Activated CD8-positive, alpha-beta T cell treated with anti-CD3 and anti-CD28 coated beads for 36 hours (primary cell): ENCODE results near the gene MSANTD1. TPM values are rescaled to one million over a fixed set of nuclear protein-coding genes. Genes with fewer than 3 reads are reported as not detected.

Experiments
- ATAC-seq: fragments of 200-7000 bp; cut with Tn5 transposase; one replicate; pipeline ENCODE4 v1.10.0; 2021; ENCODE audit warnings: mild to moderate bottlenecking, moderate library complexity
- CTCF ChIA-PET: fragments of 350-600 bp; sonication (Branson Sonifier 250); formaldehyde crosslinking; loops from one replicate; lab custom pipeline; 2021; ENCODE audit warnings: antibody characterized with exemption; lab: Charles Lee
- POLR2A ChIA-PET: fragments of 350-600 bp; sonication (Branson Sonifier 250); formaldehyde crosslinking; loops from one replicate; lab custom pipeline; 2021; ENCODE audit warnings: antibody characterized with exemption; lab: Charles Lee
- DNase-seq: peaks from one replicate; pipeline ENCODE4 v3.0.0-alpha.2; 2020
- H3K27ac Mint-ChIP-seq: one replicate; pipeline ENCODE4 v1.8.0; 2021; ENCODE audit warnings: mild to moderate bottlenecking, mixed read lengths
- H3K27me3 Mint-ChIP-seq: one replicate; pipeline ENCODE4 v1.8.0; 2021; ENCODE audit warnings: mixed read lengths
- H3K36me3 Mint-ChIP-seq: one replicate; pipeline ENCODE4 v1.8.0; 2021; ENCODE audit warnings: low read depth, mixed read lengths
- H3K4me1 Mint-ChIP-seq: one replicate; pipeline ENCODE4 v1.8.0; 2021; ENCODE audit warnings: low read depth, mixed read lengths
- H3K4me3 Mint-ChIP-seq: one replicate; pipeline ENCODE4 v1.8.0; 2021; ENCODE audit warnings: mild to moderate bottlenecking, moderate library complexity, mixed read lengths
- H3K9me3 Mint-ChIP-seq: one replicate; pipeline ENCODE4 v1.8.0; 2021; ENCODE audit warnings: mixed read lengths
- intact Hi-C: fragments of 100-400 bp; cut with micrococcal nuclease; formaldehyde crosslinking; loops from one replicate; pipeline ENCODE4 v1.10.0; 2022
- total RNA-seq, 2 experiments: library from RNA; stranded (reverse); gene quantifications; one replicate each; pipeline ENCODE4 v1.2.3, GENCODE V29; 2021
- TF ChIP-seq, protein P1 (sequence below): fragments of 200-600 bp; IDR thresholded peaks from one replicate; pipeline ENCODE4 v1.8.0; 2022; ENCODE audit warnings: antibody characterized with exemption, mild to moderate bottlenecking

Gene MSANTD1
- total RNA-seq, 2 experiments from 2014 or later = 0.43 TPM

DNA sequence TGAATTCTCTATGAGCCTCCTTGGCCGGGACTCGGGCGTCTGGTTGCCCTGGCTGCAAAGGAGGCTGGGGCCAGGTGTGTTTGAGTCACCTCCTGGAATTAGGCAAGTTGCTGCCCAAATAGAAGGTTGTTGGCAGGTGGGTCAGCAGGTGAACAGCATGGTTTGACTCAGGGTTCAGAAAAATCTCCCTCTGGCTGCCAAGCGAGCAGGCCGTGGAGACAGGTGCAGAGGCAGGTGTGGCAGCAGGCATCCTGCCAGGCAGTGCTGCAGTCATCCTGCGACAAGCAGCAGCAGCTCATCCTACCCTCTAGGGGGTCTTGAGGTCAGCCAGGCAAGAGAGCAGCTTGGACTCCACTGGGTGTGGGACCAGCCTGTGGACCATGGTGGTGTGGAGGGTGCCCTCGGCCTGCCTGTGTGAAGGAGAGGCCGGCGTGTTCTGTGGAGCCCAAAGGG is 8.2 kb downstream of the MSANTD1 start:
- TF ChIP-seq, protein P1, sequence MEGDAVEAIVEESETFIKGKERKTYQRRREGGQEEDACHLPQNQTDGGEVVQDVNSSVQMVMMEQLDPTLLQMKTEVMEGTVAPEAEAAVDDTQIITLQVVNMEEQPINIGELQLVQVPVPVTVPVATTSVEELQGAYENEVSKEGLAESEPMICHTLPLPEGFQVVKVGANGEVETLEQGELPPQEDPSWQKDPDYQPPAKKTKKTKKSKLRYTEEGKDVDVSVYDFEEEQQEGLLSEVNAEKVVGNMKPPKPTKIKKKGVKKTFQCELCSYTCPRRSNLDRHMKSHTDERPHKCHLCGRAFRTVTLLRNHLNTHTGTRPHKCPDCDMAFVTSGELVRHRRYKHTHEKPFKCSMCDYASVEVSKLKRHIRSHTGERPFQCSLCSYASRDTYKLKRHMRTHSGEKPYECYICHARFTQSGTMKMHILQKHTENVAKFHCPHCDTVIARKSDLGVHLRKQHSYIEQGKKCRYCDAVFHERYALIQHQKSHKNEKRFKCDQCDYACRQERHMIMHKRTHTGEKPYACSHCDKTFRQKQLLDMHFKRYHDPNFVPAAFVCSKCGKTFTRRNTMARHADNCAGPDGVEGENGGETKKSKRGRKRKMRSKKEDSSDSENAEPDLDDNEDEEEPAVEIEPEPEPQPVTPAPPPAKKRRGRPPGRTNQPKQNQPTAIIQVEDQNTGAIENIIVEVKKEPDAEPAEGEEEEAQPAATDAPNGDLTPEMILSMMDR = no peak
- POLR2A ChIA-PET = interaction anchor here (1.3 kb wide), 1 partner anchor 11 kb away, joined by 5 read pairs; no protein-coding TSS in a partner anchor
- Mint-ChIP-seq H3K4me1 (no peaks in the 10 kb centered on the region), H3K27me3 (no peaks in the 10 kb centered on the region), H3K4me3 (no peak overlapping the region), H3K36me3 (no peaks in the 10 kb centered on the region), H3K27ac (no peak overlapping the region), H3K9me3 (no peaks in the 10 kb centered on the region)
- CTCF ChIA-PET = no interaction called here
- DNase-seq = no peak
- intact Hi-C loops = no loop called here
- no peak for ATAC-seq

DNA sequence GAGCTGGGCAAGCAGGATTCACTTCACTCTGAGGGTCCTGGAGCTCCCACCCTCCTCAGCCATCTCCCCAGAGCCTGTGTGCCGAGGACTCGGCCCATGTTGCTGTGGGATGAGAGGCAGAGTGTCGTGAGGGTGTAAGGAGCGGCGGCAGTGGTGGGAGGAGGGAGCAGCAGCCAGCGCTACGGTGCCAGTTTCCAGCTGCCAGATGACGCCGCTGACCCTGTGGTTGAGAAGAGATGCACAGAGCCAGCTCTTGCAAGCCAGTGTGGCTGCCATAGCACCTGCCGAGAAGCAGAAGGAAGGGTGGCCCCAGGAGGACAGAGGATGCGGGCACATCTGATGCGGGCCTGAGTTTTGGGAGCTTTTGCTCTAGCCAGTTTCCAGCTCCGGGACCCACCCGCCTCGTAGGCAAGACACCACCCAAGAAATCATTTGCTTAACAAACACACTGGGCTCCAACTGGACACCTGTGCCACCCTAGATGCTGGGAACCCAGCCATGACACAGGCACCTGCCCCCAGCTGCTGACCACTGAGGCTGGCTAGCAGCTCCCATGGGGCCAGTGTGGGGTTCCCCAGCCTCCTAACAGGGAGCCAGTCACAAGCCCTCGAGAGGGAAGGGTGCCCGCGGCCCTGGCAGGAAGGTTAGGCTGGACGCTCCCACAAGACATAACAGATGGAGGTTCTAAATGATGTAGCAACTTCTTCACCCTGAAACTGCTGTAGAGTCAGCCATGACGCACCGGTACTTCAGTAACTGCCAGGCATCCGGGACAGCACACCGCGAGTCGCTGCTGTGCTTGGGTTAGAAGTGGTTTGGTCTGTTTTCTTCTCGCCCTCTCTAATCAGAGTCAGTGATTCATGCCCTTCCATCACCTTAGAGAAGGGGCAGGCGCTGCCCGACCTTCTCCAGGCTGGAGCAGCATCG is 8.9 kb downstream of the MSANTD1 start:
- TF ChIP-seq, protein P1 = no peak
- Mint-ChIP-seq H3K36me3 (no peaks in the 10 kb centered on the region), H3K27ac (no peak overlapping the region), H3K27me3 (no peaks in the 10 kb centered on the region), H3K4me1 (no peaks in the 10 kb centered on the region), H3K9me3 (no peaks in the 10 kb centered on the region), H3K4me3 (no peak overlapping the region)
- CTCF ChIA-PET = no interaction called here
- intact Hi-C loops = no loop called here
- POLR2A ChIA-PET = no interaction called here
- DNase-seq (no peak), ATAC-seq (no peak)

DNA sequence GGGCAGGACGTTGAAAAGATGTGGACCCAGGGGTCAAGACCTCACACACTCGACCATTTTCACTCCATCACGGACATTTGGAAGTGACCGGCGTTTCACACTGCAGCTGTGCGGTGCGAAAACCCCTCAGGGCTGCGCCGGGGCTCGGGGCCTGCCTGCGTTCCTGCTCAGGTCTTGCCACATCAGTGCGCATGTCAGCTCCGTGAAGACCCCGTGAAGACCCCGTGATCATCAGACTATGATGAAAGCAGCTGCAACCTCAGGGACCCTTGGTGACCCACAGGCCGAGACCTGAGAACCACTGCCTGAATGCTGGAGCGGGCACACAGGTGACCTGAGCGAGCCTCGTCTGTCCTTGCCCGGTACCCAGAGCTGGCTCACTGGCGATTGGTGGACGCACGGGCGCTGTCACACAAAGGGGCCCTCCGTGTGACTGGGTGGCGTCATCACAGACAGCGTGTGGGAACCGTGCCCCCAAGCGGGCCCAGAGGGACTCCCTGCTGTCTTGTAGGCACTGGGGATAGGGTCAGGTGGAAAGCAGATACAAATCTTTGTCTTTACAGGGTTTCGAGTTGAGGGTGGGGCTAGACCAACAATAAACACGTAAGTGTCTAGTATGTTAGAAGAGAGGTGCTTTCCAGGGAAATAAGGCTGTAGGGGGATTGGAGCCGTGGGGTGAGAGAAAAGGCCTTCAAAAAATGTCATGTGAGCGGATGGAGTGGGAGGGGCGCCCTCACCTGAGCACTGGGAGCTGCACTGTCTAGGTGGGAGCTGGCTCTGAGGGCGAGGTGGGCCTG is 12.7 kb downstream of the MSANTD1 start:
- H3K4me1 Mint-ChIP-seq = no peaks in the 10 kb centered on the region
- no peak overlapping the region for H3K27ac Mint-ChIP-seq
- DNase-seq (no peak), ATAC-seq (no peak)
- POLR2A ChIA-PET = interaction anchor here (1.4 kb wide), 1 partner anchor 11 kb away, joined by 3 read pairs; no protein-coding TSS in a partner anchor
- H3K4me3 Mint-ChIP-seq = no peak overlapping the region
- H3K9me3 Mint-ChIP-seq = no peaks in the 10 kb centered on the region
- CTCF ChIA-PET = no interaction called here
- no peaks in the 10 kb centered on the region for H3K27me3 Mint-ChIP-seq
- TF ChIP-seq, protein P1 = no peak
- H3K36me3 Mint-ChIP-seq = no peaks in the 10 kb centered on the region
- intact Hi-C loops = no loop called here

DNA sequence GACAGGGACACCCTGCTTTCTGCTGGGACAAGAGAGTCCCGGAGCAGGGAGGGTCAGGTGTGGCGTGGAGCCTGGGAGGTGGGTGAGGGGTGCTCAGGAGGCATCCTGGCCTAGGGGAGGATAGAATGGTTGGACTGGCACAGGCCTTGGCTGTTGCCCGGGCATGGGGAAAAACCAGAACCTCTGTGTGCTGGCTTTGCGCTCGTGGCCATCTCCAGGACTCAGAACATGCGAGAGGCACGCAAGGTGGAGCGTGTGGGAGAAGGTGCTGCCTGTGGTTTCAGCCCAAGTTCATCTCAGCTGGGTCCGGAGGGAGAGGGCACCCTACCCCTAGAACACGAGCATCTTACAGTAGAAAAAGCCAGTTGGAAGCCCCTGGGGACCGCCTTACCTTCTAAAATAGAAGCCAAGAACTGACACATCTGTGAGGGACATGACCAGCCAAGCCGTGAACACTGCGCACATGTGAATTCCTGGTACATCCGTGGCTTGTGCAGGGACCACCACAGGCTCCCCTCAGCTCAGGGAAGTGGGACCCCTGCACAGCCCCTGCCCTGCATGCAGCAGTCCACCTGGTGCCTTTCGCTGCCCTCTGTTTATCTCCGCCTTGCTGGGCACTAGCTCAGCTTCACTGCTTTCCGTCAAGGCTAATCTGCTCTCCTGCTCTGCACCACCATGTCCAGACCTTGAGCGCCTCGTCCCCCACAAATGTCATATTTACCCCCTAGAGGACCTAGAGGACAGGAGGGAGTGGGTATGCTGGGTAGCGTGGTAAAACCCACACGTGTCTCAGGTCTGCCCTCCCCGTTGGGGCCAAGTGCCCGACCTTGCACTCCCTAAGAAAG is 13.5 kb downstream of the MSANTD1 start:
- no peak overlapping the region for H3K27ac Mint-ChIP-seq

More for the DNA sequence above, 13.5 kb downstream of the MSANTD1 start:
- no peak overlapping the region for H3K4me3 Mint-ChIP-seq
- no peaks in the 10 kb centered on the region for H3K36me3 Mint-ChIP-seq
- DNase-seq = no peak
- ChIA-PET CTCF (no interaction called here), POLR2A (interaction anchor here (1.4 kb wide), 1 partner anchor 10 kb away, joined by 3 read pairs; no protein-coding TSS in a partner anchor)
- TF ChIP-seq, protein P1 = no peak
- H3K27me3 Mint-ChIP-seq = no peaks in the 10 kb centered on the region
- H3K9me3 Mint-ChIP-seq = no peaks in the 10 kb centered on the region
- ATAC-seq = no peak
- no peaks in the 10 kb centered on the region for H3K4me1 Mint-ChIP-seq
- intact Hi-C loops = no loop called here
